ENCODE data around the gene KRT79.

KRT79 gene

GRCh38 chr12:52832985-52833905 lies 866 bp downstream of the KRT79 start:
- DNase-seq: no peak

GRCh38 chr12:52832451-52832850 lies 1.7 kb downstream of the KRT79 start:
- DNase-seq: no peak

DNA sequence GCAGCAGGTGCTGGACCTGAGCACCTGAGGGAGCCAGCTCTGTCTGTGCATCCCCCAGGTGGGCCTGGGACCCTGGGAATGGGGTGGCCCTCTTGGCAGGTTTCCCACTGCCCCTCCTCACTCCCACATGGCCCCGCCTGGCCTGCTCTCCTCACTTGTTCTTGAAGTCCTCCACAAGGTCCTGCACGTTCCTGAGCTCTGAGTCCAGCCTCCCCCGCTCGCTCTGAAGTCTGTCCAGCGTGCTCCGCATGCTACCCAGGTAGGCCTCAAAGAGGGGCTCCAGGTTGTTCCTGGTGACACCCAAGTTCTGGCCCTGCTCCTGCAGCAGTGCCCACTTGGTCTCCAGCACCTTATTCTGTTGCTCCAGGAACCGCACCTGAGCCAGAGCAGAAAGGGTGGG lies 2.9 kb downstream of the KRT79 start:
- no peak for DNase-seq

DNA sequence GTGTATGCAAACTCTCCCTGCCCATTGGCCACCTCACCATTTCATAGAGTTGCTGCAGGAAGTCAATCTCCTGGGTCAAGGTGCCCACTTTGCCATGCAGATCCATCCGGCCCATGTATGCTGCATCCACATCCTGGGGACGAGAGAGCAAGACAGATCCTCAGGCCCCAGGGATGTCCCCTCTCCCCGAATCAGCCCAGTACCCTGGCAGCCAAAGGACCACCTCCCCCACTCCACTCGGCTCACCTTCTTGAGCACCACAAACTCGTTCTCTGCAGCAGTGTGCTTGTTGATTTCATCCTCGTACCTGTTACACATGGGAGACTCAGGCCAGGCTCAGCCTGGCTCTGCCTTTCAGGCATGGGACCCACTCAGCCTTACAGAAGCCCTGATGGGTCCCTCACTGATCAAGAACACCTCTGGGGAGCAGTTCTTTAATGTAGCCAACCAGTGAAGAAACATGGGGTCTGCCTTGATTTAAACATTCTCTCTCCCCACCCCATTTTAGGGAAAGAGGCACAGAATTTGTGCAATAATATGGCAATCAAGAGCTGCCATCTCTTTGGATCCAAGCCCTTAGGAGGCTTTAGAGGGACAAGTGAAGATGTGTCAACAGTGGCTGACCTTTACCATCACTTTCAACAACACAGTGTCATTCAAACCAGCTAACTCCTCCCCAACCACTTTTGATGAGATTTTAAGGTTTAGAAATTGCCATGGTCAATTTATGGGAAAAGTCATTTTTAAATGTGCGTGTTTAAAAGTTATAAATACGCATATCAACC lies 3.9 kb downstream of the KRT79 start:
- no peak for DNase-seq

DNA sequence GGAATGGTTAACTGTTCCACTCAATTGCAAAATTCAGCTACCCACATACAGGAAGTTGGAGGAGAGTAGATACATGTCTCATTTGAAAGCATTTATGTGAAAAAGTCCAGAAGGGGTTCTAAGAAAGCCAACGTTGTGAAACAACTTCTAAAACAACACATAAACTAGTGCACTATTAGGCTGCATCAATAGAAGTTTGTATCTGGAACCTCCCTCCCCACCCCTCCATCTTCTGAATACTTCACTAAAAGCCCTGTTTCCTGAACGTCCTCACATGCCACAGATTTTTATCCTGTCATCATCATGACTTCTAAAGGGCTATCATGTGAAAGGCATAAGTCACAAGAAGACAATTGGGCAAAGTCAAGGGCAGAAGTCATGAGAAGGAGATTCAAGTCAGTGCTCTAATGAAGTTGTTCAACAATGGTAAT lies 5.5 kb downstream of the KRT79 start:
- no peak for DNase-seq

GRCh38 chr12:52828156-52828555 lies 6.0 kb downstream of the KRT79 start:
- DNase-seq: no peak

DNA sequence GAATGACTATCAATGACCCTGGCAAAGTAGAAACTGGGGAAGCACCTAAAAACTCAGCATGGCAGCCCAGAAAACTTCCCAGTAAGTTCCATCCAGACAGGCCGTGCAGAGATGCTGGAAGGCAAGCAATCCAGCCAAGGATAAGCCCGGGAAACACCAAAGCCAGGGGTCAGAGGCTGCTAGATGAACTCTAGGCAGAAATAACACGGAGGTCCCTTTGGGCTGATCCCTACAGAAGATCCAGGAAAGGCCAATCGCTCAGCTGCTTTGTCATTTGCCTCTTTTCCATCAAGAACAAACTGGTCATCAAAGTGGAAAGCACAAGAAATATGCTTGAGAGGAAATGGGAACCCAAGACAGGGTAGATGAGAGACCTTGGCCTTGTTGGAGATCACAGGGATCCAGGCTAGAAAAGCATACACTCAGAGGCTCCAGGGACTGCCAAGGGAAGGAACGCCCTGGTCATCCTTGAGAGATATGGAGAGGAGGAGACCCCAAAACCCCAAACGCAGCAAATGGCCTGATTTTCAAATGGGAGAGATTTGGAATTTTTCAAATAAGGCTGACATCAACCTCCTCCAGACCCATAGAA lies 6.5 kb downstream of the KRT79 start:
- DNase-seq: no peak

- DNase-seq: no peak
These were observed 7.3 kb downstream of the KRT79 start for GRCh38 chr12:52826611-52827498.

DNA sequence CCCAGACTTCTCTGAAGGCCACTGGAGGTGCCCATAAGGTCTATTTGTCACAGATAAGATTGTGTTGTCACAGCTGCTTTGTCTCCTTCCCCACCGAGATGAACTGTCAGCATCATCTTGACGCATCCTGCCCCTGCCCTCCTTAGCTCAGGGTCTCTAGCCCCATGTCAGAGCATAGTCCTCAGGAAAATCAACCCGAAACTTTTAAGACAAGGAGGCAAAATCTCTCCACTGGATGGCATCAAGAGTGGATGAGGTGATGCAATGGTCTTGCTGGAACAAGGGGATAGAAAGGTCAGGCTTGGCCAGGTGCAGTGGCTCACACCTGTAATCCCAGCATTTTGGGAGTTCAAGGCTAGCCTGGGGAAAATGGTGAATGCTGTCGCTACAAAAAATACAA lies 8.2 kb downstream of the KRT79 start:
- no peak for DNase-seq

DNA sequence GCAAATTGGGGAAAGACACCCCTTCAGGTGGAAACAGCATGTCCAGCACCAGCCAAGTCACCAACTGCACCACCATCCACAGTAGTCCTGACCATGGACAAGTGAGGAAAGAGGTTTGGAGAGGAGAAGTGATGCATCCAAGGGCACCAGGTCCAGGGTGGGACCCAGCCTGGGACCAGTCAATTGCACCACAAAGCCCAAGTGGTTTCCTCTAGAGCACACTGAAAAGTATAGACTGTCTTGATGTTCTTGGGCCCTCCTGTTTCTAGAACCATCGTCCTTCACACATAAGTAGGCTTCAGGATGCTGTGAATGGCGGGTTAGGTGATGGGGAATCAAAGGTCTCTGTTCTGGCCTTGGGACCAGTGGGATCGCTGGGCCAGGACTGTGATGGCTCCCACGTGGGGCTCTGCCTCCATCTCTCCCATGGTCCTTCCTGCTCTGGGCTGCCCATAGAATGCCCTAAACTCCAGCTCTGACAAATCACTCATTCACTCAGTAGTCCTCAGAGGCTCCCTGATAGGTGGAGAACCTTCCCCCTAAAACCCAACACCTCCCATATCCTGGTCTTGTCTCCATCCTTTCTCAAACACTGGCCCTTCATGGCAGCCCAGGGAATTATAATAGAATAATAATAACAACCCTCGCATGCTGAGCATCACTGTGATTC lies 9.2 kb downstream of the KRT79 start:
- no peak for DNase-seq

- no peak for DNase-seq
These were observed 10.2 kb downstream of the KRT79 start for GRCh38 chr12:52823761-52824450.

- DNase-seq: no peak
These were observed 11.2 kb downstream of the KRT79 start for GRCh38 chr12:52822771-52823510.

GRCh38 chr12:52821826-52822660 lies 12.1 kb downstream of the KRT79 start:
- DNase-seq: no peak

DNA sequence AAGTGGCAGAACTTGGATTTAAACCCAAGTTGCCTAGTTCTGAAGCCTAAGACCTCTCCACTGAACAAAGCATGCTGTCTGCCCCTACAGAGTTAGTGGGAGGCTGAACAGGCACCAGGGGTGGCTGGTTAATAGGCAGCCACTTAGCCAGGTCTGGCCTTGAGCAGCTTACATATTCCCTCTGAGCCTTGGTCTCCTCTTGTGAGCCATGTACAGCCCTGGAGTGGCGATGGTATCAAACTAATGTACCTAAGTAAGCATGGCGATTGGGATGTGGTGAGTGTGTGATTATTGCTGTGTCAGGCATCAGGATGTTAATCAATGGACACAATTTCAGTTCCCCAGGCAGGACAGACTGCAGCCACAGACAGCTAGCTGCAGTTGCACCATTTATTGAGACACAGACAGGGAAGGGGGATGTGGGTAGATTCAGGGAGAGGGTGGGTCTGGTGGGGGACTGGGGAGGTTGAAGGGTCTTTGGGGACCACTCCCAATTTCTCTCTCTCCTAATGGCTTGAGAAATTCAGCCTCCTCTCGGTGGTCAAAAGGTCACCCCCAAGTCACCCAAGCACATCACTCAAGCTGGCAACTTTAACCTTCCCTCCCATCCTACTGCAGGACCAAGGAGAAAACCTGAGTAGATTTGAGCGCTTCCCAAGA lies 12.9 kb downstream of the KRT79 start:
- DNase-seq: no peak

GRCh38 chr12:52820521-52820920 lies 13.6 kb downstream of the KRT79 start:
- DNase-seq: no peak

- DNase-seq: no peak
These were observed 14.2 kb downstream of the KRT79 start for GRCh38 chr12:52819731-52820510.

GRCh38 chr12:52818887-52819420 lies 15.2 kb downstream of the KRT79 start:
- DNase-seq: no peak

DNA sequence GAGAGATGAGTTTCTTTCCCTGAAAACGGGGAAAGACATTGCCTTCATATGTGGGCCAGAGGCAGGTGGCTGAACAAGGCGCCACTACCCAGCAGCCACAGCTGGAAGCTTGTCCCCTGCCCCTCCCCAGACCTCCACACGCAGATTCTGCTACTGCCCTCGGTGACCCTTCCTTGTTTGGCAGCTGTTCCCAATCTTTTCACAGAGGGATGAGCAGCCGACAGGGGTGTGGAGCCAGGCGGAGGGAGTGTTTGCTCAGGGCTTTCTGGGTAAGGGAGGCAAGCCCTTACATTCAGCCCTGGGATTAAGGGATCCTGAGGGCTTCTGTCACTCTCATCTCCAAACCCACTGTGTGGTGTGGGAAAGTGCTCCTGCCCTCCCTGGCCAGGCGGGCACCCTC lies 15.7 kb downstream of the KRT79 start:
- no peak for DNase-seq

Measured in cortex of kidney (tissue), 1 donor.